Measurements from ENCODE around the gene ABLIM1.

Gene ABLIM1

GRCh38 chr10:114646426-114646825 lies 11.6 kb downstream of the ABLIM1 start:
- DNase-seq = no peak

GRCh38 chr10:114645706-114646105 lies 12.4 kb downstream of the ABLIM1 start:
- DNase-seq = no peak

DNA sequence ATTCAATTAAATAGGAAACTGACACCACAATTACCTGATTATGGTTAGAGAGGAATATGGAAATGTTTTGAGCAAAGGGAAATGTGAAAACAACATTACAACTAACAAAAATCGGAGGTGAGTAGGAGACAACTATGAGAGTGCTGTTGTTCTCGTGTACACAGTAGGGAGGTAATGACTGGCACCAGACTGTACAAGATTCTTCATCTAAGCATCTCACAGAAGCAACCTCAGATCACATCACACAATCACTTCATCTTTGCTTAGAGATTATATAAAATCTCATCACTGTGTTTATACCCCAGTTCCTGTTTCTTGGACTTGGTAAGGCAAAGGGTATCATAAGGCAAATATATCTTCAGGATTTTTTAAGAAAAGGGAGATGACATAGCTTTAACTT lies 14.9 kb downstream of the ABLIM1 start:
- no peak for DNase-seq

DNA sequence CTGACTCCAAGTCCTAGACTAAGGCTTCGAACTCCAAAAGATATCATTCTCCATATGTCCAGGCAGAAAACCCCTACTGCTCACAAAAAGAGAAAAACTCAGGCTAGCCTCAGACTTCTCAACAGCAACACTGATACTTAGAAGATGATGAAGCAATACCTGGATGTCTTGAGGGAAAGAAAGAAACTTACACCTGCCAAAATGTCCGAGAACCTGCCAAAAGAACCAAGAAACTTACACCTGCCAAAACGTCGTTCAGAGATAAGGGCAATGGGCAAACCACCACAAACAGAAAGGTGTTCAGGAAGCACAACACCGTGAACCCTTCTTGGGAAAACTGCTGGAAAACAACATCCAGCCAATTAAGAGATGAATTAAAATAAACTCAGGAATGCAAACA lies 15.3 kb downstream of the ABLIM1 start:
- no peak for DNase-seq

DNA sequence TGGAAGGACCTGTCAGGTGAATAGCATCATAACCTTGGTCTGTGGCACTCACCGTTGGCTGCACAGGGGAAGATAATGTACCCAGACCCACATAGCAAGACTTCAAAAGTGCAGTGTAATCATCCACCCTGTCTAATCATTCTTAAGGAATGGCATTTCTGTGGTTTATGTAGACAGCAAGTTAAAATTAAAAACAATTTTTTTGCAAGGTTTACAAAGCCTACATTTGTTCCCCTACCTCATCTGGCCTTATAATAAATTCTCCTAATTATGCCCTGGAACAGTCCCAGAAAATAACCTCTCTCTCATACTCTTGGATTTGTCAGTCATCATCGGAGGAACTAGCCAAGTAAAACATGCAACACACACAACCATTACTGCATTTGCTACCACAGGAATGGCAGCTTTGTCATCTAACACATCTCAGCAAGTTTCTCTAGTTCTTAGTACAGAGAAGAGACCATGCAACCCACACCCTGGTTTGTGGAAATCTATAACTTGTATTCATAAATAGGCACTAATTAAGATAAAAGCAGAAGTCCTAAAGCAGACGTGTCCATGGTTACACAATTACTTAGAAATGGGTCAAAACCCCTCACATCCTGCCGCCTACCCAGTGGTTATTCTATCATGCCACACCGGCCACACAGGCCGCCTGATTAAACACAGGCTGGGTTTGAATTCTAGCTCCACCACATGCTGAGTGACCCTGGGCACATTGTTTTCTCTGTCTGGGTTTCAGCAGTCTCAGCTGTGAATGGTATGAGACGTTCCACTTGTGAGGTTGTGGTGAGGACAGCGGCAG lies 19.1 kb downstream of the ABLIM1 start:
- no peak for DNase-seq

- no peak for DNase-seq
Measured at GRCh38 chr10:114635797-114636550, 22.1 kb downstream of the ABLIM1 start.

DNA sequence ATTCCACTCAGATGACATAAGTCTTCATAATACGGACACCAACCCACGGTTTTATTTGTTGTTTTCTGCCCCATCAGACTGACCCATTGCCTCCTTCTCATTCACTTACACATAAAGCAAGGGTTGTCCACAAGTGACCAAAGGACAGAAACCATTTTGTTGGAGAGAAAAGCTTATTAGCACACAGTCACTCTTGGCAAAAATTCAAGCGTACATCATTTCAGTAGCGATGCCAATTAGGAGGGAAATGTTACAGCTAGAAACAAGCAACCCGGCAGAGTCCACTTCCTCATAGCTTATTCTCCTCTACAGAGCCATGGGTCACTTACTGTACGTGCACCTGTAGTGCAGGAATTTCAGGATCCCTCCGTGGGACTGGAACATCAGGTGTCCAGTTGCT lies 23.0 kb downstream of the ABLIM1 start:
- DNase-seq = no peak

DNA sequence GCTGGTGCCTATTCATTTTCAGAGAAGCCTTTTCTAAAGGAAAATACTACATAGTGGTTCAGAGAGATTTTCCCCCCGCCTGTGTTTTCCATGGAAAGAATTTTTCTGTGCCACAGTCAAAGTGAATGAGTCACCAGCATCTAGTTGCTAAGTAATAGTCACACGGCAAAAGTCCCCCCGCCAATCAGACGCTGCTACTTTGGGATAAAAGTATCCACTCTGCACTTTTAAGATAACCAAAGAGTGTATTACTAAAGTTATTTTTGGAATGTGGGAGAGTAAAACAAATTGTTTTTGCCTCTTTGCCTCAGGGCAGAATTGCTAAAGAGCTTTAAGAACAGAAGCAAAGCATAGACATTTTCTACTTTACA lies 23.5 kb downstream of the ABLIM1 start:
- DNase-seq = no peak

- no peak for DNase-seq
Measured at GRCh38 chr10:114632869-114633715, 25.0 kb downstream of the ABLIM1 start.

GRCh38 chr10:114631666-114632417 lies 26.2 kb downstream of the ABLIM1 start:
- DNase-seq = peak; percentile 41

- no peak for DNase-seq
Measured at GRCh38 chr10:114631090-114631665, 26.9 kb downstream of the ABLIM1 start.

GRCh38 chr10:114629824-114630730 lies 28.0 kb downstream of the ABLIM1 start:
- no peak for DNase-seq

GRCh38 chr10:114629083-114629823 lies 28.8 kb downstream of the ABLIM1 start:
- DNase-seq = no peak

- no peak for DNase-seq
Measured at GRCh38 chr10:114628106-114628505, 30.0 kb downstream of the ABLIM1 start.

GRCh38 chr10:114626841-114627240 lies 31.2 kb downstream of the ABLIM1 start:
- DNase-seq = no peak

DNA sequence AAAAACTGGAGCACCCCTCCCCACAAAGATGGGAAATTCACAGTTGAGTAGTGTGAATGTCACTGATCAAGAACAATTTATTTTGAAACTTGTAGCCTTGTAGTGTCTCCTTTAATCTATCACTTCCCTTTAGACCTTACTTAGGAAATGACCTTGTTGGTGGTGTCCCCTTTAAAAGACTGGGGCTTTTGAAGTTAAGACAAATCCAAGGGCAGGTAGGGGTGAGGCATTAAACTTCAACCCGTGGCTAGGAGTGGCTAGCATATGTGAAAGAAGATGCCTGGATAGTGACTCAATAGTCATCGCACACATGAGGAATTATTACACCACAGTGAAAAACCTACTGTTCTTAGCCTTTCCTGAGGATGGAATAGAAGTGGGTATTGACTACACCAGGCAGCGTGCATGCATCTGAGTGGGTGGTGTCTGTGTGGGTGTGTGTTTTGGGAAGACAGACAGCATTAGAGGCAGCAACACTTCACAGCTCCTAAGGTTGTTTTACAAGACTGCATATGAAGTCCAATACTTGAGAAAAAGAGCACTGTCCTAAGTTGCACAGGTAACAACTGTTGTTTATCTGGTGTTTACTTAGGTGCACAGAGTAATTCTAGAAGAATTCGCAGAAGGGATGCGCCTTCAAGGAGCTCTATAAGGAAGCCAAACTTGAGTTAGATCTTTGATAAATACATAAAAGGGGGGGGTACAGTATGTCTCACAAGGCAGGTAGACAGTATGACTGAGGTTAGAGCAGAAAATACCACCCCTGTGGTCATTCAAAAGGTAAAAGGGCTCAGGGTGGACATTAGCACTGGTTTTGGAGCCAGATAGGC lies 32.9 kb downstream of the ABLIM1 start:
- DNase-seq = no peak

DNA sequence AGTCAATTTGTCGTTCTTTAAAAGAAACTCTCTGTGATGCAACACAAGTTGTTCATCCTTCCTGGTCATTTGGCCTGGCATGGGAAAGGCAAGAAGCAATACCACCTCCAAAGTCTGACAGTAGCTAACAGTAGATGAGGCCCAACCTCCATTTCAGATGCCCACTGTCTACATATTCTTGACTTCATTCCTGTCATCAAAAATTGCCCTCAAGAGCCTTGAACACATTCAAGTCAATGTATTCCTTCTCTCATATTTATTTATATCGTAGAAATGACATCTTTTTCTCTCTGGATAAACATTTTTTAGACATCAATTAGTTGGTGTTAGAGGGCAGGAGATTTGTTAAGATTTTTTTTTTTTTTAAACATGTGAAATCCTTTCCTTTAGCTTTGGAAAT lies 33.7 kb downstream of the ABLIM1 start:
- DNase-seq = no peak

GRCh38 chr10:114623661-114624294 lies 34.3 kb downstream of the ABLIM1 start:
- no peak for DNase-seq

GRCh38 chr10:114623155-114623554 lies 34.9 kb downstream of the ABLIM1 start:
- DNase-seq = no peak
